Activated T-cell treated with anti-CD3 and anti-CD28 coated beads, Interleukin-2, amount 50 U/mL, for 1 hour (primary cell): ENCODE results near the gene GLYATL1B.
"Not testable (repeated sequence)": the region's sequence is repeated elsewhere in the genome, so short reads cannot be mapped to it uniquely, and the experiment has no call there.

Experiments used
- DNase-seq: peaks from one replicate; pipeline ENCODE4 v3.0.0-alpha.2; 2020

Gene GLYATL1B

DNA sequence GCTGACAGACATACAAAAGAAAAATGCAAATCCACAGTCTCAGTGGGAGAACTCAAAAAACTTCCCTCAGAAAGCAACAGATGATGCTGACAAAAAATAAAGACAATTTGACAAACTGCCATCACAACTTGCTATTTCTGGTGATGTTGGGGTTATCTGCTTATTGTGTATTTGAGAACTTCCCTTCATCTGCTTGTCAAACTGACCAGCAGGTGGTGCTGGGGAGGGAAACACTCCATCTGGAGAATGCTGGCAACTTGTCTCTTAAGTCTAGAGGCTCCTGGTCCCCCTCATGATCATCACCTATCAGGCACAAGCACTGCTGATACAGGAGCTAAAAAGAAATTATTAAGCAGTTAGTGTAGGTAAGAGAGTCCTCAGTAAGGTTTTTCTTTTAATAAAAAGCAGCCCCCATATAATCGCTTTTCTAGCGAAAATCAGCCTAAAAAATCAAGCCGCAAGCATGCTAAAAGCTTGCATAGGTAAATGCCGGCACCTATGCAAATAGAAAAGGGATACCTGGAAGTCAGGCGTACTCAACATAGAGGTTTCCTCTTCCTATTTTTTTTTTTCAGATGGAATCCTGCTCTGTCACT is 11.1 kb downstream of the GLYATL1B start:
- peak; percentile 66 for DNase-seq

DNA sequence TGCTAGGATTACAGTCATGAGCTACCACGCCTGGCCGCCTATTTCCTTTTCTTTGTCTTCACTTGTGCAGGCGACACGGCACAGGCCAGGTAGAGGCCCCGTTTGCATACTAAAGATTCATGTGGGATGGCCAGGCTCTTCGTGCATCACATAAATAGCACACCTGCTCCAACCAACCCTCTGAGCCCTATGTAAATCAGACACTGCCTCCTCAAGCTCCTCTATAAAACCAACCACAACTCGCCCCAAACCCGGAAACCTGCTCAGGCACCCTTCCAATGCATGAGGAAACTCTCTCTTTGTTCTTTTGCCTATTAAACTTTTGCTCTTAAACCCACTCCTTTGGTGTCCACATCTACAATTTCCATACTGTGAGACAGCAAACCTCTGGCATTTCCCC is 11.8 kb downstream of the GLYATL1B start:
- not testable (repeated sequence) for DNase-seq

DNA sequence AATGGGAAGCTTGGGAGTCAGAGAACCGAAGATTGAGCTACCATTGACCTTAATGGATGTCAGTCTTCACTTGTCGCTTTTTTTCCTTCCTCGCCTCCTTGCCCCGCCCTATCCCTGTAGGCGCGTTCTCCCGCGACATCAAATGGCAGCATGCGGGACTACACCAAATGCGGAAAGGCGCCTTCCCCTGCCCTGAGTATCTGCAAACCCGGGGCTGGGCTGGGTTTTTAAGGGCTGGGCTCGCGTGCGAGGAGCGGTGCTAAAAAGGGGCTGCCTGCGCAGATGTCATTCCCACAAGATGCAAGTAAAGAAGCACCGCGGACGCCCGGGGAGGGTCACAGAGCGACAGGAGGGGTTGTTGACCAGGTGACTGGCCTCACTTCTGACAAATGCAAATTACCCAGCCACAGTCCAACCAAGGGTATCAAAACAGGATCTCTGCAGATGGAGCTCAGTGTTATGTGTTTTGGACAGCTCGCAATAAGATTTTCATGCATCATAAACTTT is 16.2 kb downstream of the GLYATL1B start:
- peak; percentile 56 for DNase-seq

GRCh38 chr11:59106363-59107336 is 20.5 kb downstream of the GLYATL1B start, which contains the start of gene FAM111B:
TSS of gene FAM111B (plus strand) at chr11:59107237. CDS start at chr11:59109626, 2,389 bp downstream.
- peak; percentile 55 for DNase-seq

DNA sequence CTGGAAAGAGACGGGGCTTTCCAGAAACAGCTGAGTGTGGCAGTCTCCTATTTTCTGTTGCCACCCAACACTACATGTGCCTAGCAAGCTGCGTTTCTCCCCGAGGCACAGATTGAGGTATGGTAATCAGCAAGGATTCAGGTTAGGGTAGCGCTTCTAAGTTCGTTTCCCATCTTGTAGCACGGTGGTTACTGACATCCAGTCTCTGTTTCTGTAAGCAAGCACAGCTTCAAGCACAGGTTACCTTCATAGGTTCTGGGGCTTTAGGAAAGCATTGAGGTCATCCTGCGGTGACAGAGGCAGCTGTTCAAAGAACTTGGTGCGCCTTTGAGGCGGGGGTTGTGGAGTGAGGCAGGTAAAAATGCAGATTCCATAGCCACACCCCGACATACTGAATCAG is 21.6 kb downstream of the GLYATL1B start:
- DNase-seq = peak; percentile 24

DNA sequence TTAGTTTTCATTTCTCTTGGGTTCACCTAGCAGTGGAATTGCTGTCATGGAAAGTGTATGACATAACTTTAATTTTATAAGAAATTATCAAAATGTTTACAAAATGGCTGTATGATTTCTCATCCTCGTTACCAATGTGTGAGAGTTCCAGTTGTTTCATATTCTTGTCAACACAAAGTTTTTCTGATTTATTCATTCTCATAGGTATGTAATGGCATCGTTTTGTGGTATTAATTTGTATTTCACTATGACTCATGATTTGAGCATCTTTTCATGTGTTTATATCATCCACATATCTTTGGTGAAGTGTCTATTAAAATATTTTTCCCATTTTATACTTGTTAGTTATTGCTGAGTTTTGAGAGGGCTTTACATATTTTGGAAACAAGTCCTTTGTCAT is 26.4 kb downstream of the GLYATL1B start:
- DNase-seq = no peak

DNA sequence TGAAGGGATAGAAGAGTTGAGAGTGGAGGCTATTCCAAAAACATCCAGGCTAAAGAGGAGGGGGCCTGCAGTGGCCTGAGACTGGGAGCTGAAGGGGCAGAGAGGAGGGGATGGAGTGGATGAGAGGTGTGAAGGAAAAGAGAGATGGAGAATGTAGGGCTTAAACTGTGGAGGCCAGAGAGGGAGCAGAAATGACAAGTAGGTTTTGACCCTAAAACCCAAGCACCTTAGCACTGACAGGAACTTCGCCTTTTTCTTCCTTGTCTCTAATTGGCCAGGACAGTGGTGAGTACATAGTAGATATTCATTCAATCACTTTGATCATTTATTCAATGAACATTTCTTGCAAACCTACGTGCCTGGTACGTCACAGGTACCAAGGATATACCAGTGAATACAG is 28.2 kb downstream of the GLYATL1B start:
- DNase-seq = no peak

GRCh38 chr11:59115553-59115952 is 29.4 kb downstream of the GLYATL1B start:
- DNase-seq = no peak

DNA sequence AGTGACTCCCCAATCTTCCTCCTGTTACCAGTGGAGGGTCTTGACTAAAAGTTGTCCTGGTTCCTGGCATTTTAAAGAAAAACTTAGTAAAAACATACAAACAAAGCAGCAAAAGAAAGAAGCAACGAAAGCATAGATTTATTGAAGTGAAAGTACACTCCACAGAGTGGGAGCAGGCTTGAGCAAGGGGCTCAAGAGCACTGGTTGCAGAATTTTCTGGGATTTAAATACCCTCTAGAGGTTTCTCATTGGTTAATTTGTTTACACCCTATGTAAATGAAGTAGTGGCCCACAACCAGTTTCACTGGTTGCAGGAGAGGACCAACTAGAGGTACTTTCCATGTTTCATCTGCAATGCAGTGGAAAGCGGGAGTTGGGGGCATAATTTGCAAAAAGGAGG is 31.7 kb downstream of the GLYATL1B start:
- no peak for DNase-seq

DNA sequence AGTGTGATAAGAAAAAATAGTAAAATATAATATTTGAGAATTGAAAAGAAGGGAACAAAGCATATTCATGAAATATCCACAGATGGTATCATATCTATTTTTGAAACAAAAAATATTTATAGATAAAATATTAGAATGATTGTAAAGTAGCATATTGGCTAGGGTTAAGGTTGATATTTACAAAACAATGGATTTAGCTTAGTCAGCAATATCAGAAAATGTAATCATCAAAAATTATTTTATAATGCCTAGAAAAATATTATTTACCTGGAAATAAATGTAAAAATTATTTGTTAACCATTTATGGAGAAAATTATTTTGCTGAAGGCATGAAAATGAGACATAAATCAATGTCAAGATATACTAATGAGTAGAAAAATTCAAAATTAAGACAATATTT is 33.7 kb downstream of the GLYATL1B start:
- no peak for DNase-seq

GRCh38 chr11:59135648-59136461 is 49.7 kb downstream of the GLYATL1B start:
- DNase-seq = peak; percentile 90

DNA sequence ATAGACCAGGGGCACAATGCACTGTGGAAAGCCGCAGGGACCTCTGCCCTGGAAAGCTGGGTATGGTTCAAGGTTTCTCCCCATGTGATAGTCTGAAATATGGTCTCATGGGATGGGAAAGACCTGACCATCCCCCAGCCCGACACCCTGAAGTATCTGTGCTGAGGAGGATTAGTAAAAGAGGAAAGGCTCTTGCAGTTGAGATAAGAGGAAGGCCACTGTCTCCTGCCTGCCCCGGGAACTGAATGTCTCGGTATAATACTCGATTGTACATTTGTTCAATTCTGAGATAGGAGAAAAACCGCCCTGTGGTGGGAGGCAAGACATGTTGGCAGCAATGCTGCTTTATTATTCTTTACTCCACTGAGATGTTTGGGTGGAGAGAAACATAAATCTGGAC is 50.4 kb downstream of the GLYATL1B start:
- not testable (repeated sequence) for DNase-seq

GRCh38 chr11:59137190-59137589 is 51.1 kb downstream of the GLYATL1B start:
- no peak for DNase-seq

DNA sequence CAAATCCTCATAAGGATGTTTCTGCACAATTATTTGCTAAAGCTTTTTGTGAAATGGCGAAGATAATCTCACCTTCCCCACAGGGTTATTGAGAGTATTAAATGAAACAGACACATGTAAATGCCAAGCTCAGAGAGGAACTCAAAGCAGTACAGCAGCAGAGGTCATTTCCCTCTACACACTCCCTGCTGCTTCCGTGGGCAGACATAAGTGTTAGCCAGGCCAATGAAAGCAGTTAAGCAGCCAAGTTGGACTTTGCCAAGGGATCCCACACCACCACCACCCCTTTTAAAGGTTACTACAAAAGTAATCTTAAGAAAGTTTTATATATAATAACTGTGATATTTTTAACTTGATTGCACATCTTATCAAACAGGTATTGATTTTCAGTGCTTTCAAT is 52.5 kb downstream of the GLYATL1B start:
- no peak for DNase-seq

DNA sequence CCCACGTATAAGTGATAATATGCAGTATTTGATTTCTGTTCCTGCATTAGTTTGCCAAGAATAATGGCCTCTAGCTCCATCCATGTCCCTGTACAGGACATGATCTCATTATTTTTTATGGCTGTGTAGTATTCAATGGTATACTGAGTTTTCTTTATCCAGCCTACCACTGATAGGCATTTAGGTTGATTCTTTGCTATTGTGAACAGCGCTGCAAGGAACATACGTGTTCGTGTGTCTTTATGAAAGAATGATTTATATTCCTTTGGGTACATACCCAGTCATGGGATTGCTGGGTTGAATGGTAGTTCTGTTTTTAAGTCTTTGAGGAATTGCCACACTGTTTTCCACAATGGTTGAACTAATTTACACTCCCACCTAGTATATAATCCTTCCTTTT is 55.1 kb downstream of the GLYATL1B start:
- no peak for DNase-seq

GRCh38 chr11:59141673-59142460 is 55.8 kb downstream of the GLYATL1B start:
- DNase-seq = no peak

DNA sequence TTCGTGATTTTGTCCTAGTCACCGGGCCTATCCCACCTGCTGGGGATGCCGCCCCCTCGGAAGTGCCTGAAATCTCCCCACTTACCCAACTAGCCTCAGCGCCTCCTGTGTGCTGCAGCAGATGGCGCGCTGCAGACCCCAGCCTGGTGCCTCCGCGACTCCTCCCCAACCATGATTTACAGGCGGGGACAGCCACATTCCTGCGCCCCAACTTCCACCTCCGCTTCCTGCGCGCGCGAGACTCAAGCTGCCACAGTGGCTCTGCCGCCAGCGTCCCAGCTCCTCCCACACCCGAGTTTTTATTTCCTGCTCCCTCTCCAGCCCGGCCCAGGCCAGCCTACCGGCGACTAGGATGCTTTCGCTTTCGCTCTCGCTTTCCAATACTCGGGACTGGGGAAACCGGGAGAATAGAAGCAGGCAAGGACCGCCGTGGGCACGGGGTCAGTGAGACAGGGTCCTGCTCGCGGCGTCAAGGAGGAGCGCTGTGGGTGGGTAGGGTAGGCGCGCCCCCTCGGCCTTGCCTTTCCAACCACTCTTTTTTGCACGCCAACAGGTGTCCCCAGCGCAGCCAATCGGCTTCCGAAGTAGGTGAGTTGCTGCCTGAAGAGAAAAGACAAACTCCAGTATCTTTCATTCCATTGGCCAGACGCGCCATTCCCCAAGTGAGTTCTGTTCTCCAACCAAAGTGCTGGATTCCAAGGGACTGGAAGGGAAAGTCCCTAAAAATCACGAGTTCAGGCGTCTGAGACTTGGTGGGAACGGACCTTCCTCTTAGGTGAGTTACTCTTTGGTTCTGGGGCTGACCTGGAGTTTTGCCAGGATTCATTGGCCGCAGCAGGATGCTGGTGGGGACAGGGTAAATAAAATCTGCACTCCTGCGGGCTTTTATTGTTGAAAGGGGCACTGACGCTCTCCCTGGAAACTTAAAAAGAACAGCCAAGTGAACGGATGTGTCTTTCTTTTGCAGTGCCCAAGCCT is 56.7 kb downstream of the GLYATL1B start, which contains the start of gene FAM111A:
FAM111A (plus strand) TSS at position 327 of the 978 bp plus-strand sequence. CDS start 6,017 bp downstream, outside the sequence.
- DNase-seq = peak; percentile 86

DNA sequence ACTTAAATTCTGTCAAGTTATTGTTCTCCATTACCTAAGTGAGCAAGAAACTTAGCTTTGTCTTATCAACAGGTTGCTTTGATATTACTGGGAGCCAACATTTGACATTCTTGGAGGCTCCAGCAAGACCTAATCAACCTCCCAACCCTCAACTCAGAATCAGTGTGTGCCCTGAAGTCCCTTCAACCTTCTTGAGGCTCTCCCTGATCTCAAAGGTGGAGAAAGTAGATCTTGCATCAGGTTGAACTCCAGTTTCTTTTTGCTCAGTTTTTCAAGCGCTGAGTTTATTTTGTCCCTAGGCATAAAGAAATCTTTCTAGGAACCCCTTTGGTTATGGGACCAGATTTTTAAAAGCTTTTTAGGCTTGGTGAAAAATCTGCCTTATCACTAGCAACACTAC is 58.0 kb downstream of the GLYATL1B start:
- DNase-seq = no peak
